Mesenchymal stem cell (in vitro differentiated cells and primary cell): Measurements from ENCODE around the gene FGF3.

Experiments used
- DNase-seq: peaks from one replicate; pipeline ENCODE4 v3.0.0-alpha.2; 2013
- H2AFZ ChIP-seq: one replicate; pipeline ENCODE4 v1.6.1; 2013; ENCODE audit warnings: low read depth, mild to moderate bottlenecking, control low read depth, inconsistent platforms, low read length, moderate library complexity
- H2AK5ac ChIP-seq: 2 replicates; pipeline ENCODE4 v1.6.1; 2013; ENCODE audit warnings: low read length, moderate library complexity, mild to moderate bottlenecking, inconsistent platforms; ENCODE audit not compliant: severe bottlenecking
- H2BK120ac ChIP-seq: one replicate; pipeline ENCODE4 v1.6.1; 2013; ENCODE audit warnings: low read depth, mild to moderate bottlenecking, inconsistent platforms, low read length, moderate library complexity
- H2BK12ac ChIP-seq, 2 experiments: one replicate each; pipeline ENCODE4 v1.6.1; 2013; ENCODE audit warnings: inconsistent platforms in 2 of 2, low read length in 2 of 2, mild to moderate bottlenecking in 2 of 2, moderate library complexity in 2 of 2, control low read depth in 1 of 2
- H2BK15ac ChIP-seq: one replicate; pipeline ENCODE4 v1.6.1; 2013; ENCODE audit warnings: mild to moderate bottlenecking, low read depth, inconsistent platforms; ENCODE audit not compliant: poor library complexity, severe bottlenecking
- H2BK5ac ChIP-seq: 2 replicates; pipeline ENCODE4 v1.6.1; 2013; ENCODE audit warnings: low read depth, mild to moderate bottlenecking, low read length, control low read depth, inconsistent platforms; ENCODE audit not compliant: poor library complexity, severe bottlenecking
- H3K14ac ChIP-seq, 2 experiments: one replicate each; pipeline ENCODE4 v1.6.1; 2013; ENCODE audit warnings: inconsistent platforms in 2 of 2, low read length in 2 of 2, control low read depth in 1 of 2, mild to moderate bottlenecking in 1 of 2, moderate library complexity in 1 of 2
- H3K18ac ChIP-seq, 2 experiments: one replicate each; pipeline ENCODE4 v1.6.1; 2013; ENCODE audit warnings: inconsistent platforms in 2 of 2, low read length in 2 of 2, control low read depth in 1 of 2, low read depth in 1 of 2, mild to moderate bottlenecking in 1 of 2
- H3K23ac ChIP-seq, 2 experiments: one replicate each; pipeline ENCODE4 v1.6.1; 2013; ENCODE audit warnings: inconsistent platforms in 2 of 2, low read length in 2 of 2, mild to moderate bottlenecking in 2 of 2, moderate library complexity in 2 of 2, control low read depth in 1 of 2
- H3K27ac ChIP-seq: 2 replicates; pipeline ENCODE4 v1.5.1; 2013; ENCODE audit warnings: mild to moderate bottlenecking, moderate library complexity, low read length, control low read depth, inconsistent platforms; ENCODE audit not compliant: poor library complexity, severe bottlenecking
- H3K27me3 ChIP-seq, 2 experiments: 2 replicates each; pipeline versions ENCODE4 v1.6.1 to v1.7.0; 2013; ENCODE audit warnings: low read length in 2 of 2, mild to moderate bottlenecking in 2 of 2, moderate library complexity in 2 of 2, control low read depth in 1 of 2, inconsistent platforms in 1 of 2; ENCODE audit not compliant: control insufficient read depth in 1 of 2, insufficient read depth in 1 of 2
- H3K36me3 ChIP-seq, 2 experiments: 2 replicates each; pipeline versions ENCODE4 v1.6.1 to v1.7.0; 2013; ENCODE audit warnings: low read length in 2 of 2, control low read depth in 1 of 2, inconsistent platforms in 1 of 2, low read depth in 1 of 2, mild to moderate bottlenecking in 1 of 2; ENCODE audit not compliant: insufficient read depth in 2 of 2, control insufficient read depth in 1 of 2
- H3K4ac ChIP-seq, 2 experiments: one replicate each; pipeline ENCODE4 v1.6.1; 2013; ENCODE audit warnings: inconsistent platforms in 2 of 2, low read length in 2 of 2, mild to moderate bottlenecking in 2 of 2, moderate library complexity in 2 of 2, control low read depth in 1 of 2, low read depth in 1 of 2
- H3K4me1 ChIP-seq: 2 replicates; pipeline ENCODE4 v1.6.1; 2013; ENCODE audit warnings: low read depth, low read length, control low read depth; ENCODE audit not compliant: control insufficient read depth, insufficient read depth
- H3K4me2 ChIP-seq: 2 replicates; pipeline ENCODE4 v1.6.1; 2013; ENCODE audit warnings: low read length, mild to moderate bottlenecking, inconsistent platforms; ENCODE audit not compliant: poor library complexity, severe bottlenecking
- H3K4me3 ChIP-seq, 2 experiments: 2 replicates each; pipeline versions ENCODE4 v1.5.1 to v1.7.0; 2013; ENCODE audit warnings: low read length in 2 of 2, mild to moderate bottlenecking in 2 of 2, control low read depth in 1 of 2, low read depth in 1 of 2; ENCODE audit not compliant: insufficient read depth in 1 of 2
- H3K79me1 ChIP-seq: replicated peaks from 2 replicates; pipeline ENCODE4 v1.6.1; 2013; ENCODE audit warnings: mild to moderate bottlenecking, control low read depth, low read length, inconsistent platforms; ENCODE audit not compliant: poor library complexity, severe bottlenecking
- H3K9ac ChIP-seq: 2 replicates; pipeline ENCODE4 v1.7.0; 2013; ENCODE audit warnings: mild to moderate bottlenecking, low read length, moderate library complexity
- H3K9me3 ChIP-seq: 2 replicates; pipeline ENCODE4 v1.7.0; 2013; ENCODE audit warnings: mild to moderate bottlenecking, low read length; ENCODE audit not compliant: control insufficient read depth
- H4K8ac ChIP-seq: one replicate; pipeline ENCODE4 v1.6.1; 2013; ENCODE audit warnings: inconsistent platforms, mild to moderate bottlenecking, low read length, moderate library complexity
- H4K91ac ChIP-seq: one replicate; pipeline ENCODE4 v1.6.1; 2013; ENCODE audit warnings: mild to moderate bottlenecking, low read length, inconsistent platforms
- WGBS: methylation state at CpG from one replicate; pipeline ENCODE4 v1.1.7; 2013; ENCODE audit warnings: mixed read lengths; 5-methylcytosine and 5-hydroxymethylcytosine counted together

The FGF3 gene

GRCh38 chr11:69778373-69778772 is 40.8 kb downstream of the FGF3 start:
- WGBS, result 93% methylated on average over 7 of the region's 8 CpGs

GRCh38 chr11:69775163-69775755 is 44.0 kb downstream of the FGF3 start, which contains the start of gene FGF4:
FGF4 (minus strand) TSS chr11:69775341; CDS start chr11:69775084, 257 bp downstream.
- no peak within 1 kb of the TSS for H3K4me3 ChIP-seq
- no peak within 1 kb of the TSS for H2BK5ac ChIP-seq
- H3K4me2 ChIP-seq, result peak within 1 kb of the TSS; percentile 28
- no peak within 1 kb of the TSS for H2BK120ac ChIP-seq
- 4% methylated on average over 46 of the region's 66 CpGs for WGBS
- peaks cover 3% of the 10 kb centered on the region for H3K9me3 ChIP-seq
- no peaks in the 10 kb centered on the region for H3K79me1 ChIP-seq
- H2AFZ ChIP-seq, result no peak within 1 kb of the TSS
- H2BK12ac ChIP-seq, result no peak within 1 kb of the TSS
- H2AK5ac ChIP-seq, result no peak within 1 kb of the TSS
- H3K27me3 ChIP-seq, result peaks cover 67 to 81% of the 10 kb centered on the region in 2 experiments
- no peak within 1 kb of the TSS for H2BK15ac ChIP-seq
- no peak within 1 kb of the TSS for H3K14ac ChIP-seq
- H4K8ac ChIP-seq, result no peak within 1 kb of the TSS
- H3K4ac ChIP-seq, result no peak within 1 kb of the TSS
- no peak within 1 kb of the TSS for H4K91ac ChIP-seq
- no peak within 1 kb of the TSS for H3K9ac ChIP-seq
- H3K36me3 ChIP-seq, result peaks cover 0 to 3% of the 10 kb centered on the region in 2 experiments
- no peak within 1 kb of the TSS for H3K27ac ChIP-seq
- H3K4me1 ChIP-seq, result peaks cover 10% of the 10 kb centered on the region
- H3K23ac ChIP-seq, result no peak within 1 kb of the TSS
- no peak for DNase-seq
- no peak within 1 kb of the TSS for H3K18ac ChIP-seq

More at GRCh38 chr11:69778373-69778772, 40.8 kb downstream of the FGF3 start:
- Histone ChIP-seq H4K8ac (no peak overlapping the region), H3K27ac (no peak overlapping the region), H3K79me1 (no peaks in the 10 kb centered on the region), H2BK15ac (no peak overlapping the region), H2AFZ (no peak overlapping the region), H3K18ac (no peak overlapping the region), H3K14ac (no peak overlapping the region), H3K4me2 (no peak overlapping the region), H3K4me3 (no peak overlapping the region), H3K23ac (no peak overlapping the region), H2BK5ac (no peak overlapping the region), H4K91ac (no peak overlapping the region), H2BK120ac (no peak overlapping the region), H3K27me3 (peaks cover 48 to 78% of the 10 kb centered on the region in 2 experiments), H3K9ac (no peak overlapping the region), H2AK5ac (no peak overlapping the region), H3K9me3 (no peaks in the 10 kb centered on the region), H3K4ac (no peak overlapping the region), H3K4me1 (peaks cover 10% of the 10 kb centered on the region), H2BK12ac (no peak overlapping the region), H3K36me3 (peaks cover 0 to 3% of the 10 kb centered on the region in 2 experiments)
- no peak for DNase-seq

- H3K4me1 ChIP-seq, result peaks cover 10% of the 10 kb centered on the region
- no peaks in the 10 kb centered on the region for H3K79me1 ChIP-seq
Measured at GRCh38 chr11:69774354-69775162, 44.7 kb downstream of the FGF3 start.

GRCh38 chr11:69773626-69774353 is 45.4 kb downstream of the FGF3 start:
- H2BK5ac ChIP-seq, result no peak overlapping the region
- peaks cover 3% of the 10 kb centered on the region for H3K9me3 ChIP-seq
- 31% methylated on average over 28 of the region's 30 CpGs for WGBS
- H2AFZ ChIP-seq, result no peak overlapping the region
- H3K36me3 ChIP-seq, result peaks cover 0 to 3% of the 10 kb centered on the region in 2 experiments
- DNase-seq, result no peak
- H3K9ac ChIP-seq, result no peak overlapping the region
- H2AK5ac ChIP-seq, result no peak overlapping the region
- no peak overlapping the region for H4K8ac ChIP-seq
- H3K4me3 ChIP-seq, result no peak overlapping the region
- peaks cover 10% of the 10 kb centered on the region for H3K4me1 ChIP-seq
- H3K4ac ChIP-seq, result no peak overlapping the region
- no peak overlapping the region for H2BK15ac ChIP-seq
- no peak overlapping the region for H3K18ac ChIP-seq
- H2BK12ac ChIP-seq, result no peak overlapping the region
- H3K23ac ChIP-seq, result no peak overlapping the region
- no peak overlapping the region for H3K14ac ChIP-seq
- no peak overlapping the region for H3K4me2 ChIP-seq
- no peaks in the 10 kb centered on the region for H3K79me1 ChIP-seq
- H2BK120ac ChIP-seq, result no peak overlapping the region
- H3K27ac ChIP-seq, result no peak overlapping the region
- peaks cover 78 to 85% of the 10 kb centered on the region in 2 experiments for H3K27me3 ChIP-seq
- no peak overlapping the region for H4K91ac ChIP-seq

More at GRCh38 chr11:69774354-69775162, 44.7 kb downstream of the FGF3 start:
- no peak overlapping the region for H3K27ac ChIP-seq
- H4K8ac ChIP-seq, result no peak overlapping the region
- H3K18ac ChIP-seq, result no peak overlapping the region
- H2BK12ac ChIP-seq, result no peak overlapping the region
- DNase-seq, result no peak
- H3K4me3 ChIP-seq, result no peak overlapping the region
- H2BK5ac ChIP-seq, result no peak overlapping the region
- H3K14ac ChIP-seq, result no peak overlapping the region
- H3K27me3 ChIP-seq, result peaks cover 71 to 82% of the 10 kb centered on the region in 2 experiments
- WGBS, result 3% methylated on average over 42 of the region's 107 CpGs
- H3K36me3 ChIP-seq, result peaks cover 0 to 3% of the 10 kb centered on the region in 2 experiments
- H2BK120ac ChIP-seq, result no peak overlapping the region
- peaks cover 3% of the 10 kb centered on the region for H3K9me3 ChIP-seq
- peak overlapping the region; percentile 28 for H3K4me2 ChIP-seq
- no peak overlapping the region for H2BK15ac ChIP-seq
- no peak overlapping the region for H2AFZ ChIP-seq
- no peak overlapping the region for H2AK5ac ChIP-seq
- no peak overlapping the region for H3K9ac ChIP-seq
- H4K91ac ChIP-seq, result no peak overlapping the region
- no peak overlapping the region for H3K23ac ChIP-seq
- no peak overlapping the region for H3K4ac ChIP-seq
